ENCODE measurements around the gene OPRL1. TPM values are rescaled to one million over a fixed set of nuclear protein-coding genes. Genes with fewer than 3 reads are reported as not detected.

The OPRL1 gene
- total RNA-seq, 2 experiments from 2014 or later, result 0.61 to 0.63 TPM

DNA sequence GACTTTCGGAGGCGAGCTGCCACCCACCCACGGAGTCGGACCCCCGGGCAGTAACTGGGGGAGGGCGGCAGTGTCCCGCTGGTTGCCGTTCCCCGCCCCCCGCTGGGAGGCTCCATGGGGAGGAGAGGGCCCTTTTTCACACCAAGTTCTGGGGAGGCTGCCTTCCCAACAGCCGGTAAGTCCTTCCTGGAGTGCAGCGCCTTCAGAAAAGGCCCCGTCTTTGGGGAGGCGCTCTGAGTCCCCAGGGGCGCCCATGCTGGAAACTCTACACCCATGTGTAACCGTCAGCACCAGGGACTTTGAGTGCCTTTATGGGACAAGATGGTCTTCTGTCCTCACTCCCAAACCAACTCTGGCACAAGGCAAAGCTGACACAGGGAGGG lies 30.0 kb upstream of the OPRL1 start:
- POLR2A ChIA-PET, result interaction anchor here (2.0 kb wide), 1 partner anchor 11 kb away, joined by 10 read pairs; no protein-coding TSS in a partner anchor
- H3K27ac Mint-ChIP-seq, result no peak overlapping the region

DNA sequence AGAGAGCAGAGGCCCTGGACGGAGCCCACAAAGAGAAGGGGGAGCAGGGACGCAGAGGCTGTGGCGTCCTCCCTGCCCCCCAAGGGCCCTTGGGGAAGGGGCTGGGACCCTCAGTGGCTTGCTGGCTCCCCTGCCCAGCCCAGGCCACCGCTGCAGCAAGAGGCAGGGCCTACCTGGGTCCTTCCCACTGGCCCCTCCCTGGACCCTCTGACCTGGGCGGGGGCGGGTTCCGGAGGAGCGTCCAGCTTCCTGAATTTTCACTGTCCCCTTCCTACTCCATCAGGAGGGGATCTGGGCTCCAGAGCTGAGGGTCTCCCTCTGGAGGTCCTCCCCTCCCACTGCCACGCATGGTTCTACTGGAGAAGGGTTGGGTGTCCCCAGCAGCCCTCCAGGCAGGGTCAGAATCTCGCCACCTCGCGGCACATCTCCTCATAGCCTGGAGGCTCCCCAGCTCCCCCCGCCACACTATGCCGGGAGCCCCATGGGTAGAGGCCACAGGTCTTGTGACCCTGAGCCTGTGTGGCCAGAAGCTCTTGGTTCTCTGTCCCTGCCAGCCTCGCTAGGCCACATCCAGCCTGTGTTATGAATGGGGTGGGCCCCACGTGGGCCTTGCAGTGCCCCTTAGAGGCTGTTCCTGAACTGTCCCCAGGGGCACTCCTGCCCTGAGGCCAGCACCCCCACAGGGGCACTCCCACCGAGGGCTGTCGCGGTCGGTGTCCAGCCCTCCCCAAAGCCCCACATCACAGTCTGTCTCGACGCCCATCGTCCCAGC lies 29.4 kb upstream of the OPRL1 start:
- no peaks in the 10 kb centered on the region for H3K36me3 Mint-ChIP-seq (ENCODE audit: low read depth)
- intact Hi-C loops (cut with micrococcal nuclease), result no loop called here
- POLR2A ChIA-PET, result interaction anchor here (1.2 to 2.0 kb wide), 3 partner anchors 11 to 70 kb away, joined by 3 to 10 read pairs (median 3); partner anchors contain the start of gene PRPF6
- H3K9me3 Mint-ChIP-seq, result no peaks in the 10 kb centered on the region
- TF ChIP-seq, protein P1, sequence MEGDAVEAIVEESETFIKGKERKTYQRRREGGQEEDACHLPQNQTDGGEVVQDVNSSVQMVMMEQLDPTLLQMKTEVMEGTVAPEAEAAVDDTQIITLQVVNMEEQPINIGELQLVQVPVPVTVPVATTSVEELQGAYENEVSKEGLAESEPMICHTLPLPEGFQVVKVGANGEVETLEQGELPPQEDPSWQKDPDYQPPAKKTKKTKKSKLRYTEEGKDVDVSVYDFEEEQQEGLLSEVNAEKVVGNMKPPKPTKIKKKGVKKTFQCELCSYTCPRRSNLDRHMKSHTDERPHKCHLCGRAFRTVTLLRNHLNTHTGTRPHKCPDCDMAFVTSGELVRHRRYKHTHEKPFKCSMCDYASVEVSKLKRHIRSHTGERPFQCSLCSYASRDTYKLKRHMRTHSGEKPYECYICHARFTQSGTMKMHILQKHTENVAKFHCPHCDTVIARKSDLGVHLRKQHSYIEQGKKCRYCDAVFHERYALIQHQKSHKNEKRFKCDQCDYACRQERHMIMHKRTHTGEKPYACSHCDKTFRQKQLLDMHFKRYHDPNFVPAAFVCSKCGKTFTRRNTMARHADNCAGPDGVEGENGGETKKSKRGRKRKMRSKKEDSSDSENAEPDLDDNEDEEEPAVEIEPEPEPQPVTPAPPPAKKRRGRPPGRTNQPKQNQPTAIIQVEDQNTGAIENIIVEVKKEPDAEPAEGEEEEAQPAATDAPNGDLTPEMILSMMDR (IDR thresholded peaks at IDR 0.05), result no peak
- H3K4me3 Mint-ChIP-seq, result no peak overlapping the region
- H3K27me3 Mint-ChIP-seq, result peaks cover 51% of the 10 kb centered on the region
- DNase-seq (no peak), ATAC-seq (no peak)
- H3K27ac Mint-ChIP-seq, result no peak overlapping the region
- CTCF ChIA-PET, result interaction anchor here (1.5 to 2.8 kb wide), 2 partner anchors 9 to 12 kb away, joined by 3 to 12 read pairs; no protein-coding TSS in a partner anchor
- H3K4me1 Mint-ChIP-seq (ENCODE audit: low read depth), result peaks cover 10% of the 10 kb centered on the region

More for the DNA sequence above, 30.0 kb upstream of the OPRL1 start:
- Mint-ChIP-seq H3K4me1 (ENCODE audit: low read depth) (peaks cover 10% of the 10 kb centered on the region), H3K27me3 (peaks cover 48% of the 10 kb centered on the region), H3K4me3 (no peak overlapping the region), H3K9me3 (no peaks in the 10 kb centered on the region), H3K36me3 (ENCODE audit: low read depth) (no peaks in the 10 kb centered on the region)
- no peak for DNase-seq
- intact Hi-C loops (cut with micrococcal nuclease), result no loop called here
- no peak for ATAC-seq
- TF ChIP-seq, protein P1 (IDR thresholded peaks at IDR 0.05), result no peak
- CTCF ChIA-PET, result interaction anchor here (1.5 to 2.8 kb wide), 2 partner anchors 9 to 11 kb away, joined by 3 to 12 read pairs; no protein-coding TSS in a partner anchor

DNA sequence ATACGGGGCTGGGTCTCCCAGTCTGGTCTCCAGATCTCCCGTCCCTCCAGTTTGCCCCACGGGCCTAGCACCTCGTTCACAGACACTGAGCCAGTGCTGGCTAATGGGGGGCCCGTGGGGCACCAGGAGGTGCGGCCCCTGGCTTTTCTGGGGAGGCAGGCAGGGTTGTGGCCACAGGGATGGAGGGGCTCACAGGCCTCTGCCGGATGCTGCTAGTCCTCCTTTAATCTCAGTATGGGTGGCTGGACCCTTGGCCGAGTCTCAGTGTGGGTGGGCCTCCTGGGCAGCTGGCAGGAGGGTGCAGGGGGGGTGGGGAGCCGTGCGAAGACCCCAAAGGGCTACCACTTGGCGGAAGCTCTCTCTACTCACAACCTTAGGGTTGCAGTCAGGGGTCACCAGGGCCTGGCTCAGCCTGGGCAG lies 28.8 kb upstream of the OPRL1 start:
- no peak for ATAC-seq
- CTCF ChIA-PET, result interaction anchor here (1.5 to 2.8 kb wide), 3 partner anchors 10 to 12 kb away, joined by 3 to 14 read pairs (median 12); no protein-coding TSS in a partner anchor
- TF ChIP-seq, protein P1 (IDR thresholded peaks at IDR 0.05), result no peak
- peaks cover 6% of the 10 kb centered on the region for H3K4me1 Mint-ChIP-seq (ENCODE audit: low read depth)
- intact Hi-C loops (cut with micrococcal nuclease), result no loop called here
- no peaks in the 10 kb centered on the region for H3K9me3 Mint-ChIP-seq
- no peaks in the 10 kb centered on the region for H3K36me3 Mint-ChIP-seq (ENCODE audit: low read depth)
- no peak overlapping the region for H3K4me3 Mint-ChIP-seq
- peaks cover 46% of the 10 kb centered on the region for H3K27me3 Mint-ChIP-seq
- DNase-seq, result no peak
- POLR2A ChIA-PET, result interaction anchor here (1.2 to 2.0 kb wide), 3 partner anchors 11 to 70 kb away, joined by 3 to 10 read pairs (median 3); partner anchors contain the start of gene PRPF6
- no peak overlapping the region for H3K27ac Mint-ChIP-seq

DNA sequence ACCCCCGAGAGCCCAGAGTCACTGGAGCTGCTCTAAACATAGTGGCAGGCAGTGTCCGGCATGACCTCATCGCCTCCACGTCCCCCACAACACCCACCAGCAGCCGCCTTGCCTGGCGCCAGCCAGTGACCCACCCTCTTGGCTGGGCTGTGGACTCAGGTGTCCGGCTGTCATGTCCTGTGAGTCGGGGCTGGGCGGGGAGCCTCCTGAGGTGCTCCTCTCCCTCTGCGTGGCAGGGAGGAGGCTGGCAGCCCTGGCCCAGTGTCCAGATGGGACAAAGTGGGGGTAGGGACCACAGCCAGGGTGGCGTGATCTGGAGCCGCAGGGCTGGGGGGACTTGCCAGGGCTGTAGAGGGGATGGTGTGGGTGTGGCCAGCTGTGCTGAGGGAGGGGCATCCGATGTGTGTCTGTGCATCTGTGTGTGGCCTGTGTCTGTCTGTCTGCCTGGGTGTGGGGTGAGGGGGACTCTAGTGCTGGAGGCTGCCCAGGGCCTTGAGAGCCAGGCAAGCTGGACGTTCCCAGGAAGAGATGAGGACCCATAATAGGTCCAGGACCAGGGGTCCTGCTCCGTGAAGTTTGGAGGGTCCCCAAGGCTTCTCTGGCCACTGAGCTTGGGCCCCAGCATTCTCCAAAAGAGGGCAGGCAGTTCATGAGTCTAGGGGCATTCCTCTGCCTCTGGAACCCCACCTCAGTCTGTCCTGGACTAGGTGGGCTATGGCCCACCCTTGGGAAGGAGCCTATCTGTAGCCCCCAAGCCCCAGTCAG lies 28.1 kb upstream of the OPRL1 start:
- no peak overlapping the region for H3K4me3 Mint-ChIP-seq
- peaks cover 41% of the 10 kb centered on the region for H3K27me3 Mint-ChIP-seq
- H3K36me3 Mint-ChIP-seq (ENCODE audit: low read depth), result no peaks in the 10 kb centered on the region
- DNase-seq (no peak), ATAC-seq (no peak)
- peaks cover 4% of the 10 kb centered on the region for H3K4me1 Mint-ChIP-seq (ENCODE audit: low read depth)
- intact Hi-C loops (cut with micrococcal nuclease), result no loop called here
- ChIA-PET POLR2A (interaction anchor here (1.0 to 2.0 kb wide), 4 partner anchors 11 to 17 kb away, joined by 3 to 10 read pairs (median 3); no protein-coding TSS in a partner anchor), CTCF (interaction anchor here (1.6 kb wide), 1 partner anchor 13 kb away, joined by 14 read pairs; no protein-coding TSS in a partner anchor)
- TF ChIP-seq, protein P1 (IDR thresholded peaks at IDR 0.05), result no peak
- H3K9me3 Mint-ChIP-seq, result no peaks in the 10 kb centered on the region
- H3K27ac Mint-ChIP-seq, result no peak overlapping the region
